Stimulated activated CD4-positive, alpha-beta T cell treated with anti-CD3 and anti-CD28 coated beads, Interleukin-12 subunit alpha, Interleukin-12 subunit beta, amount 100 ng/mL, for 48 hours (primary cell): ENCODE measurements around the gene TDRD9.

Experiments used
- DNase-seq, 3 donors: peaks; one replicate each; pipeline ENCODE4 v3.0.0-alpha.2; 2020; ENCODE audit warnings: low read depth in 2 of 3, low spot score in 1 of 3

Gene TDRD9

GRCh38 chr14:103890821-103891666, 37.2 kb upstream of the TDRD9 start:
- no peak for DNase-seq

GRCh38 chr14:103891667-103892215, 36.5 kb upstream of the TDRD9 start:
- no peak for DNase-seq

DNA sequence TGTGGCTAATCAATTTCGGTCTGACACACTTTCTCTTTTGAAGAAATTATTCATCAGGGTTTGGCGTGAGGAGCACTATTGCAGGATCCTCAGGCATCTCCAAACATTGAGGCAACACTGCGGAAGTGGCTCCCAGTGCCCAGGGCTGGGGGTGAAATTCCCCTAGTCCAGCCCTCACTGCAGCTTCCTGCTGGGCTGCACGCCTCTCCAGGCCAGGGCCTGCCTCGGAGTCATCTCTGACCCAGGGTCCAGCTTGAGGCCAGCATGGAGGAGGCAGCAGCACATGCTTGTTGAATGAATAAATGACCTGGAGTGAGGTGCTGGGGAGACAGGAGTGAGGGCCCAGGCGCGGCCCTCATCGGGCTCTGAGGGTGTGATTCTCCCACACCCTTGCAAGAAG, 36.0 kb upstream of the TDRD9 start:
- DNase-seq = no peak

- no peak for DNase-seq
These were observed 34.1 kb upstream of the TDRD9 start for GRCh38 chr14:103894034-103894722.

- no peak for DNase-seq
These were observed 33.6 kb upstream of the TDRD9 start for GRCh38 chr14:103894723-103895059.

- DNase-seq = no peak
These were observed 31.7 kb upstream of the TDRD9 start for GRCh38 chr14:103896578-103896977.

- DNase-seq = no peak
These were observed 30.9 kb upstream of the TDRD9 start for GRCh38 chr14:103897075-103897947.

DNA sequence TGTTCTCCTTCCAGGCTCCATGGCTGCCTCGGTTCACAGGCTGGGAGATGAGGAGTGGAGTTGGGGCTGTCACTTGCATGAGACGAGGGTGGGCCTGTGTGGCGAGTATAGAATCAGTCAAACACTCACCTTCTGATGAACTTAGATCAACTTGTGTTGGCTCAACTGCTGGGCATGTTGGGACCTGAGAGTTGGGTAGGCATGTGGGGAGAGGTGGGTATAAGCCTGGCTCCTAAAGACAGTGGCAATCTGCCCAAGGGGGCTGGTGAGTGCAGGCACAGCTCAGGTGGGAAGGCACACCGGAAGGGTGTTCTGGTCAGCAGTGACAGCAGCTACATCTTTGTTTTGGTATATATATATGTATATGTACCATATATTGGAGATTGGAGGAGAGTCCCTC, 30.1 kb upstream of the TDRD9 start:
- DNase-seq = no peak

DNA sequence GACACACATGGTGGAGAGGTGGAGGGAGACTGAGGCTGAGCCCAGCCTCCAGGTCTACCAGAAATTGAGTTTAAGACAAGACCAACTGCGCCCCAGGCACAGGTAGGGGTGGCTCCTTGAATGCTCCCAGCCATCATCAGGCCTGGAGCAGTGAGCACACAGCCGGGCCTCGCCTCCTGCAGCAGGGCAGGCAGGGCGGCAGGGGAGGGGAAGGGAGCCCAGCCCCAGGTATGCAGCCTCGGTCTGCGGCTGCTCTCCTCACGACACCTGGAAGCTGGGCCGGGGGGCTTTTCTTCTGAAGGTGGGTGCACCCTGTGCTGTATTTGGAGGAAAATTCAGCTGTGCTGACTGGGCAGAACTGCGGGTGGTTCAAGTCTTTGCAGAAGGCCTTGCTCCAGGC, 29.5 kb upstream of the TDRD9 start:
- DNase-seq = no peak

DNA sequence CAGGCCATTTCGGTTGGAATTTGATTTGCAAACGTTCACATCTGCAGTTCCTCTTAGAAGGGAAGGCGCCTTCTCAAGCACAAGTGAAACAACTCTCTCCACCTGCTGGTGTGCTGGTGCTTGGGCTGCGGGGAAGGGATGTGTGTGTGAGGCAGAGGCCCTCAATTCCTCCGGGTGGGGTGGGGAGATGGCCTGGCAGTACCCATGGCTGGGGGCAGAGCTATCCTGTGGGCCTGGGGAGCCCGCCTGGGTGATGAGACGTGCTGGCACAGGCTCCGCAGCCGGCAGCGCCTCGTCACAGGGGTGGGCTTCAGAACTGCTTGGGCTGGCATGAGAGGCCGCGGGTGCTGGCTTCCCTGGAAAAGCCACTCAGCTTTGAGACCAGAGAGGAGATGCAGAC, 28.9 kb upstream of the TDRD9 start:
- no peak for DNase-seq

GRCh38 chr14:103899833-103900232, 28.4 kb upstream of the TDRD9 start:
- no peak for DNase-seq

DNA sequence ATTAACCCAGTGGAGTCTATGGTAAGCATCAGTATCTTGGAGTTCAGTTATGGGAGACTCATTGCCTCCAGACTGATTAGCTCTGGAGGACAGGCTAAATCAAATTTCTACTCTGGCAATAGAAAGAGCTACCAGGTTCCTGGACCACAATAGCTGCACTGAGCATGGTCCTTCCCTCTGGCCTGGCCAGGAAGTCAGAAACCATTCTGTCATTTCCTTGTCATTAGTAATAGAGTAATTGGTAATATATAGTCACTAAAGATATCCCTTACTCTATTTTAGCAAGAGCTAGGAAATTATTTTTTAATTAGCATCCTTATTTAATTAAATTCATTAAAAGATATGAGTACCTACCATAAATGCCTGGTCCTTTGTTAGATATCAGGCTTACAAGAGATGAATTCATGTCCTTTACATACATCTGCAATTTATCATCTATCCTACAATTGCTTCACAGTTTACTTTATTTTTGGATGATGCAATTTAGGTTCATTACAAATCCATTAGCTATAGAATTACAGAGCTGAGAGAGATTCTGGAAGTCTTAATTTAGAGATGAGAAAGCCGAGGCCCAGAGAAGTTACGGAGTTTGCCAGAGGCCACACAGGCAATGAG, 23.7 kb upstream of the TDRD9 start:
- no peak for DNase-seq

DNA sequence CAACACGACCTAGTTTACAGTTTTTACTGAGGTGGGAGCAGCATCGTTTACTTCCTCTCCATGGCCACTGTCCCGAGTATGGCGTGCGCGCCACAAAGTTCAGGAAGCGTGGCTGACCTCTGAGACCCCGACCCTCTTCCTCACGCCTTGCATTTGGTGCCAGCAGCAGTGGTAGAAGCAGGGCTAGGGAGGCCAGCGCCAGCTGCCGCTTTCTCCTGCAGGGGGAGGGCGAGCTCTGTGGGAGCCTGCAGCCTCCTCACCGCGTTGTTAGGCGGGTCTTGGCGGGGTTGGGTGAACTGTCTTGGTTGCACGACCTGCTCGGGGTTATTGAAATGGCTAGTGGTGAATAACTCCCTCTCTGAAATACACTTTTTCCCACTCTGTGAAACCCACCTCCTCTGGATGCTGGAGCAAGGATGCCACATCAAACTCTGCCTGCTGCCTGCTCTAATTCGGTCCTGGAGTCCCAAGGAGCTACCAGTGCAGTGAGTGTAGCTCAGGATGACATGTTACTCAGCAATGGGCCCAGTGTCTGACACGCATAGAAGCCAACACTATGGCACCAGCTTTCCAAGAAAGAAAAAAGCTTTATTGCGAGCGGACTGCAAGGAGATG, 22.3 kb upstream of the TDRD9 start:
- DNase-seq = peak in 1 of 3 donors; percentile 10

- no peak for DNase-seq
These were observed 19.7 kb upstream of the TDRD9 start for GRCh38 chr14:103908580-103908979.

DNA sequence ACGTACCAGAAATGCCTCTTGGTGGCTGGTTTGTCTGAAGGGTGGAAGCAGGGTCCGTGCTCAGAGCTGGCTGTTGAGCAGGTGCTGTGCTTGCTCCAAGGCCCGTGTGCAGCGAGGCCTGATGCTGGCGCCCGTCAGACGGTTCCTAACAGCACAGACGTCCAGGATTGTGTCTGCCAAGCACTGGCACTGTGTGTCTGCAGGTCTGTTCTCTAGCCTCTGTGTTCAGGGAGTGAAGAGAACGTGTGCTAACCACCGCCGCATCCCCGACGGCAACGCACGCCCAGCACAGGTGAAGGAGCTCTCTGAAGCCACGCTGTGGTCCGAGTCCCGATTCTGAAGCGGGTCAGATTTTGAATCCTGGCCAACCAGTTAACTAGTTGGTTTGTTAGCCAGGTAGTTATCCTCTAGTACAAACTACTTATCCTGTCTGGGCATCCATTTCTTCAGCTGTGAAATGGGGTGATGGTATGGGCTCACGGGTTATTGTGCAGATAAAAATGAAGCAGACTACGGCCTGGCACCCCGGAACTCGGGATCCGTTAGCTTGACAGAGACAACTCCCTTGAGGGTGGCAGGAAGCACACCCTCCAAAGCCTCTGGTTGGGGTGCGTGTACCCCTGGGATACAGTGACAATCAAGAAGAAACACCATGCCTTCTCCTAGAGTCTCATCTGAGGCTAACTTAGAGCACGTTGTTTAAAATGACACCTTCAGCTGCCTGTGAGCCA, 18.6 kb upstream of the TDRD9 start:
- DNase-seq = no peak

GRCh38 chr14:103910262-103910935, 17.9 kb upstream of the TDRD9 start:
- peak; percentile 53 to 72 (median 64) for DNase-seq

DNA sequence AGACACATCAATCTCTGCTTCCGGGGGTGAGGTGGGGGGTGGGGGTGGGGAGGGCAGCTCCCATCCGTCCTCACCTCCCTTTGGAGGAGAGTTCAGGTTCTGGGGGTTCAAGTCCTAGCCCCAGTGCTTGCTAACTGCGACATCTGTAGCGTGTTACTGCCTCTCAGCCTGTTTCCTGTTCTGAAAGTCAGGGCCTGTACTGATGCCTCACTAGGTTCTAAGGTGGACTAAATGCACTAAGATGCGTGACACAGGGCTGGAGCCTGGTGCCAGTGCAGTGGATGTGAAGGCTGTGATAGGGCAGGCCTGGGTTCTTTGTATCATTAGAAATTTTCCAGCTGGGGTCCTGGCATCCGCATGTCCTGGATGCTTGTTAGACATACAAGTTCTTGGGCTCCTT, 17.3 kb upstream of the TDRD9 start:
- no peak for DNase-seq

DNA sequence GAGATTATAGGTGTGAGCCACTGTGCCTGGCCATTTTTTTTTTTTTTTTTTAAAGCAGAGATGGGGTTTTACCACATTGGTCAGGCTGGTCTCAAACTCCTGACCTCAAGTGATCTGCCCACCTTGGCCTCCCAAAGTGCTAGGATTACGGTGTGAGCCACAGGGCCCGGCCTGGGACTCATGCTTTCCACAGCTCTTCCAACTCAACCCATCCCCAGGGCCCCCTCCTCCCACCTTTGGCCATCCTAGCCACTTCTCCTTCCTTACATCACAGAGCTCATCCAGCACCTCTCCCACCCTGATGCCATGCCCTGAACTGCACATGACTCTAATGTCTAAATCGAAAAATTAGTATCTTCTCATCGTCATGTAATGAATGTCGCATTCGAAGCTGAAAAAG, 12.6 kb upstream of the TDRD9 start:
- no peak for DNase-seq

- DNase-seq = no peak
These were observed 11.5 kb upstream of the TDRD9 start for GRCh38 chr14:103916636-103917262.
